ENCODE measurements around the gene NPIPA2.
"Not testable (repeated sequence)": the region's sequence is repeated elsewhere in the genome, so short reads cannot be mapped to it uniquely, and the experiment has no call there.

DNA sequence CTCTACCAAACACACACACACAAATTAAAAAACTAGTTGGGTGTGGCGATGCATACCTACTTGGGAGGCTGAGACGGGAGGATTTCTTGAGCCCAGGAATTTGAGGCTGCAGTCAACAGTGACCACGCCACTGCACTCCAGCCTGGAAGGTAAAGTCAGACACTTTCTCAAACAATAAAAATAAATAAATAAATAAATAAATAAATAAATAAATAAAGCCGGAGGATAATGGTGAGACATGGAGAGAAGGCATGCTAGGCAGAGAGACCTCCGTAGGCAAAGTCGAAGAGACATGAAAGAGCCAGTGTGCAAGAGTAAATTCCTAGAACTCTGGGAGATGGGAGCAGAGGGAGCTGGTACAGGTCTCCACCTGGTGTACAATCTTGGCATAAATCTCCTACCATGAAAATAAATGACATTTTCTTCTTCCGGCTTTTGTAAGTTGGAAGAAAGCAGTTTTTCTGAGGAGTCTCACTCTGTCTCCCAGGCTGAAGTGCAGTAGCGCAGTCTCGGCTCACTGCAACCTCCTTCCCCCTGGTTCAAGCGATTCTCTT, 1.4 kb upstream of the NPIPA2 start:
- TF ChIP-seq, protein P1, sequence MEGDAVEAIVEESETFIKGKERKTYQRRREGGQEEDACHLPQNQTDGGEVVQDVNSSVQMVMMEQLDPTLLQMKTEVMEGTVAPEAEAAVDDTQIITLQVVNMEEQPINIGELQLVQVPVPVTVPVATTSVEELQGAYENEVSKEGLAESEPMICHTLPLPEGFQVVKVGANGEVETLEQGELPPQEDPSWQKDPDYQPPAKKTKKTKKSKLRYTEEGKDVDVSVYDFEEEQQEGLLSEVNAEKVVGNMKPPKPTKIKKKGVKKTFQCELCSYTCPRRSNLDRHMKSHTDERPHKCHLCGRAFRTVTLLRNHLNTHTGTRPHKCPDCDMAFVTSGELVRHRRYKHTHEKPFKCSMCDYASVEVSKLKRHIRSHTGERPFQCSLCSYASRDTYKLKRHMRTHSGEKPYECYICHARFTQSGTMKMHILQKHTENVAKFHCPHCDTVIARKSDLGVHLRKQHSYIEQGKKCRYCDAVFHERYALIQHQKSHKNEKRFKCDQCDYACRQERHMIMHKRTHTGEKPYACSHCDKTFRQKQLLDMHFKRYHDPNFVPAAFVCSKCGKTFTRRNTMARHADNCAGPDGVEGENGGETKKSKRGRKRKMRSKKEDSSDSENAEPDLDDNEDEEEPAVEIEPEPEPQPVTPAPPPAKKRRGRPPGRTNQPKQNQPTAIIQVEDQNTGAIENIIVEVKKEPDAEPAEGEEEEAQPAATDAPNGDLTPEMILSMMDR (IDR thresholded peaks at IDR 0.05; ENCODE audit: low read depth, low read length, missing input control): not testable (repeated sequence)
- TF ChIP-seq, protein P2, sequence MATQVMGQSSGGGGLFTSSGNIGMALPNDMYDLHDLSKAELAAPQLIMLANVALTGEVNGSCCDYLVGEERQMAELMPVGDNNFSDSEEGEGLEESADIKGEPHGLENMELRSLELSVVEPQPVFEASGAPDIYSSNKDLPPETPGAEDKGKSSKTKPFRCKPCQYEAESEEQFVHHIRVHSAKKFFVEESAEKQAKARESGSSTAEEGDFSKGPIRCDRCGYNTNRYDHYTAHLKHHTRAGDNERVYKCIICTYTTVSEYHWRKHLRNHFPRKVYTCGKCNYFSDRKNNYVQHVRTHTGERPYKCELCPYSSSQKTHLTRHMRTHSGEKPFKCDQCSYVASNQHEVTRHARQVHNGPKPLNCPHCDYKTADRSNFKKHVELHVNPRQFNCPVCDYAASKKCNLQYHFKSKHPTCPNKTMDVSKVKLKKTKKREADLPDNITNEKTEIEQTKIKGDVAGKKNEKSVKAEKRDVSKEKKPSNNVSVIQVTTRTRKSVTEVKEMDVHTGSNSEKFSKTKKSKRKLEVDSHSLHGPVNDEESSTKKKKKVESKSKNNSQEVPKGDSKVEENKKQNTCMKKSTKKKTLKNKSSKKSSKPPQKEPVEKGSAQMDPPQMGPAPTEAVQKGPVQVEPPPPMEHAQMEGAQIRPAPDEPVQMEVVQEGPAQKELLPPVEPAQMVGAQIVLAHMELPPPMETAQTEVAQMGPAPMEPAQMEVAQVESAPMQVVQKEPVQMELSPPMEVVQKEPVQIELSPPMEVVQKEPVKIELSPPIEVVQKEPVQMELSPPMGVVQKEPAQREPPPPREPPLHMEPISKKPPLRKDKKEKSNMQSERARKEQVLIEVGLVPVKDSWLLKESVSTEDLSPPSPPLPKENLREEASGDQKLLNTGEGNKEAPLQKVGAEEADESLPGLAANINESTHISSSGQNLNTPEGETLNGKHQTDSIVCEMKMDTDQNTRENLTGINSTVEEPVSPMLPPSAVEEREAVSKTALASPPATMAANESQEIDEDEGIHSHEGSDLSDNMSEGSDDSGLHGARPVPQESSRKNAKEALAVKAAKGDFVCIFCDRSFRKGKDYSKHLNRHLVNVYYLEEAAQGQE (IDR thresholded peaks at IDR 0.05): not testable (repeated sequence)
- TF ChIP-seq, protein P3, sequence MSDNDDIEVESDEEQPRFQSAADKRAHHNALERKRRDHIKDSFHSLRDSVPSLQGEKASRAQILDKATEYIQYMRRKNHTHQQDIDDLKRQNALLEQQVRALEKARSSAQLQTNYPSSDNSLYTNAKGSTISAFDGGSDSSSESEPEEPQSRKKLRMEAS (IDR thresholded peaks at IDR 0.05): not testable (repeated sequence)
- TF ChIP-seq JUND, RAD21 (IDR thresholded peaks at IDR 0.05): not testable (repeated sequence)

All from liver (tissue), 3 donors.